GM06990 (cell line): ENCODE measurements around the gene MOXD1.

Experiments used
- DNase-seq: peaks from one replicate; pipeline ENCODE4 v3.0.0-alpha.2; 2011; ENCODE audit not compliant: insufficient read length; ENCODE audit errors: extremely low read depth
- H3K27me3 ChIP-seq: replicated peaks from 2 replicates; pipeline ENCODE4 v1.6.0; 2011; ENCODE audit warnings: low read length; ENCODE audit not compliant: control insufficient read depth, insufficient read depth
- H3K36me3 ChIP-seq: 2 replicates; pipeline ENCODE4 v1.5.1; 2011; ENCODE audit warnings: low read length; ENCODE audit not compliant: control insufficient read depth, insufficient read depth
- H3K4me3 ChIP-seq: replicated peaks from 2 replicates; pipeline ENCODE4 v1.5.1; 2011; ENCODE audit warnings: low read depth, mild to moderate bottlenecking, control low read depth, low read length
- CTCF ChIP-seq: IDR thresholded peaks from 2 replicates; pipeline ENCODE4 v1.5.1; 2011; ENCODE audit warnings: low read length, control low read depth, mild to moderate bottlenecking, inconsistent platforms; ENCODE audit not compliant: insufficient read depth, poor library complexity, severe bottlenecking

Gene MOXD1

GRCh38 chr6:132369526-132369925 lies 31.7 kb downstream of the MOXD1 start:
- no peak for TF ChIP-seq CTCF
- H3K36me3 ChIP-seq, result no peaks in the 10 kb centered on the region
- DNase-seq, result no peak
- H3K27me3 ChIP-seq, result no peaks in the 10 kb centered on the region
- no peak overlapping the region for H3K4me3 ChIP-seq

DNA sequence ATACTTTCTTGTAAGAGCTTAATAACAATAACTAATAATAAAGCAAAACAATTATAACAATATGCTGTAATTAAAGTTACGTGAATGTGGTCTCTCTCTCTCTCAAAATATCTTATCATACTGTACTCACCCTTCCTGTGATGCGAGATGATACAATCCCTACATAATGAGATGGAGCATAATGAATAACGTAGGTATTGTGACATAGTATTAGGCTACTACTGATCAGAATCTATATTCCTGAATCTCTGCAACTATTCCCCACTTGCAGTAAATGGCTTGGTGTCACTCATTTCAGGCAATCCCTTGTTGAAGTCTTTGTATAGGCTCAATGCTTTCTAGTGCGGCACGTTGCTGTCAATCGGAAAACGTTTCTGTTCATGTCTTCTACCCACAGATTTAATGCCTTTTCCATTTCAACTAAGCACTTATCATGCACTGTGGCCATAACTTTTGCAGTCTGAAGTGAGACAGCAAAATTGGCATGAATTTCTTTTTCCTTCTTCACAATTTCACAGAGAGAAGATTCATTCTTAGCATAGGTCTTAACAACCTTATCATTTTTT lies 32.3 kb downstream of the MOXD1 start:
- Histone ChIP-seq H3K4me3 (no peak overlapping the region), H3K36me3 (no peaks in the 10 kb centered on the region), H3K27me3 (no peaks in the 10 kb centered on the region)
- TF ChIP-seq CTCF, result no peak
- DNase-seq, result no peak

GRCh38 chr6:132365281-132365907 lies 35.9 kb downstream of the MOXD1 start:
- Histone ChIP-seq H3K27me3 (no peaks in the 10 kb centered on the region), H3K4me3 (no peak overlapping the region), H3K36me3 (no peaks in the 10 kb centered on the region)
- no peak for TF ChIP-seq CTCF
- peak; percentile 64 for DNase-seq

DNA sequence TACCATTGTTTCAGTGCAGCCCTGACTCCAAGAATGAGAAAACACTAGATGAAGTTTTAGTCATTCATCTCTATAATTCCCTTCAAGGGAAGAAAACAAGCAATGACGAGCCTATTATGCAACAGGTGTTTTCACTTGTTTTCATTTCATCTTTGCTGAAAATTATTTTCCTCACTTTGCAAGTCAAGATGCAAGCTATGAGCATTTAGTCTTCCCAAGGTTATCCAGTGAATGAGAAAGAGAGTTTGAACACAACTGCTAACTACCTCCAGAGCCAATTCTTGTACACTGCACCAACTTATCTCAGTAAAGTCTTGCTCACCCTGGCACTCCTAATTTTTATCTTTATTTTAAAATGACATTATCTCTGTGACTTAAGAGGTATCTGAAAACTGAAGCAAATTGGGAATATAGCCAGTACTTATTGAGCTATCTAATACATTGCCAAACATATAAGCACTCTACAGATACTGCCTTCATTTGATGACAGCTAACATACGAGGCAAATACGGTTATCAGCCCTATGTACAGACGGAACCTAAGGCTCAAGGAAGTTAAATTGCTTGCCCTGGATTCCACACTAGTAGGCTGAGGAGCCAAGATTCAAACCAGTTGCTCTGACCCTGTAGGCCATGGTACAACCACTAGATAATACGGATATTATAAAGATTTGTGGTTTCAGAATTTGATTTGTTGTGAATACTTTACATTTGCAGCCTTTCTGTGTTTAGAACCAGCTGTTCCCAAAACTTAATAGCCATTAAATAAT lies 36.8 kb downstream of the MOXD1 start:
- no peak for TF ChIP-seq CTCF
- H3K27me3 ChIP-seq, result no peaks in the 10 kb centered on the region
- H3K36me3 ChIP-seq, result no peaks in the 10 kb centered on the region
- no peak for DNase-seq
- H3K4me3 ChIP-seq, result no peak overlapping the region

DNA sequence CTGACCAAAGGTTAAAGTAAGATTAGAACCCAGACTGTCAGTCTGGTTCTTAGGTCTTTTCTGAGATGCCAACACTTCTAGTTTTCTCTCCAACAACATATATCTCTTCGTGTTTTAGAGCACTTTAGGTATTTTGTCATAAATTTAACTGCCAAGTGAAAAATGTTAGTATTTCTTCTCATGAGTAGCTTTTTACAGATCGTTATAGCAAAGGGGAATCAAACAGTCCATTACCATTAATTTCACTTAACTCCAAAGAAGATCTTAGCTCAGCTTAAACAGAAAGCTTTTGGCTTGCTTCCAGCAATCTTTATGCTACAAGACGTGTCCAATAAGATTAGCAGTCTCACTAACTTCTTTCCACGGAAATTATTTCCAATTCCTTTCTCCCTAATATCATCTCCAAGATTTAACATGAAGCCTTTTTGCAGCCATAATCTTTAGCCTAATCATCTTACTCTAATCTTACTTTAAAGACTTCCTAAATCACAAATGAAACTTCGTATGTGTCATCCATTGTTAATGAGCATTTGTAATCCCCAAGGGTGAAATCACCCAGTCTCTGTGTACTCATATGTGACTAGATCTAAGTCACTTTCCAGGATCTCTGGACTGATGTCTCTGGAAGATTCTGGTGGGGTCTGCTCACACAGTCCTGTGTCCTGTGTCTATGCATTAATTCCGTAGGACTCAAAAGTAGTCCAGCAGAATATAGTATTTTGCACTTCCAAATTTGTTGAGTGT lies 38.7 kb downstream of the MOXD1 start:
- H3K36me3 ChIP-seq, result no peaks in the 10 kb centered on the region
- TF ChIP-seq CTCF, result no peak
- no peaks in the 10 kb centered on the region for H3K27me3 ChIP-seq
- no peak overlapping the region for H3K4me3 ChIP-seq
- DNase-seq, result no peak
